Measurements from ENCODE around the gene TCF23. TPM values are rescaled to one million over a fixed set of nuclear protein-coding genes. Genes with fewer than 3 reads are reported as not detected.

TCF23 gene
- total RNA-seq, 3 donors from 2014 or later, result 0.05 to 0.23 TPM; not detected in 1

- DNase-seq (no peak), ATAC-seq (no peak)
- no peak overlapping the region for H3K4me3 ChIP-seq
- intact Hi-C loops (cut with DNase I, micrococcal nuclease), result no loop called here
- no peaks in the 10 kb centered on the region for H3K9me3 ChIP-seq
- TF ChIP-seq, protein P1, sequence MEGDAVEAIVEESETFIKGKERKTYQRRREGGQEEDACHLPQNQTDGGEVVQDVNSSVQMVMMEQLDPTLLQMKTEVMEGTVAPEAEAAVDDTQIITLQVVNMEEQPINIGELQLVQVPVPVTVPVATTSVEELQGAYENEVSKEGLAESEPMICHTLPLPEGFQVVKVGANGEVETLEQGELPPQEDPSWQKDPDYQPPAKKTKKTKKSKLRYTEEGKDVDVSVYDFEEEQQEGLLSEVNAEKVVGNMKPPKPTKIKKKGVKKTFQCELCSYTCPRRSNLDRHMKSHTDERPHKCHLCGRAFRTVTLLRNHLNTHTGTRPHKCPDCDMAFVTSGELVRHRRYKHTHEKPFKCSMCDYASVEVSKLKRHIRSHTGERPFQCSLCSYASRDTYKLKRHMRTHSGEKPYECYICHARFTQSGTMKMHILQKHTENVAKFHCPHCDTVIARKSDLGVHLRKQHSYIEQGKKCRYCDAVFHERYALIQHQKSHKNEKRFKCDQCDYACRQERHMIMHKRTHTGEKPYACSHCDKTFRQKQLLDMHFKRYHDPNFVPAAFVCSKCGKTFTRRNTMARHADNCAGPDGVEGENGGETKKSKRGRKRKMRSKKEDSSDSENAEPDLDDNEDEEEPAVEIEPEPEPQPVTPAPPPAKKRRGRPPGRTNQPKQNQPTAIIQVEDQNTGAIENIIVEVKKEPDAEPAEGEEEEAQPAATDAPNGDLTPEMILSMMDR (IDR thresholded peaks at IDR 0.05), result no peak
- no peaks in the 10 kb centered on the region for H3K36me3 ChIP-seq (ENCODE audit: low read depth)
- H3K4me1 ChIP-seq (ENCODE audit: low read depth), result no peaks in the 10 kb centered on the region
Observed at GRCh38 chr2:27126252-27126710, 22.5 kb upstream of the TCF23 start.

GRCh38 chr2:27127883-27128667 is 20.7 kb upstream of the TCF23 start:
- Histone ChIP-seq H3K4me1 (ENCODE audit: low read depth) (peaks cover 4% of the 10 kb centered on the region), H3K9me3 (no peaks in the 10 kb centered on the region), H3K36me3 (ENCODE audit: low read depth) (no peaks in the 10 kb centered on the region), H3K4me3 (no peak overlapping the region)
- DNase-seq (no peak), ATAC-seq (no peak)
- intact Hi-C loops (cut with DNase I, micrococcal nuclease), result no loop called here
- TF ChIP-seq, protein P1 (IDR thresholded peaks at IDR 0.05), result no peak

DNA sequence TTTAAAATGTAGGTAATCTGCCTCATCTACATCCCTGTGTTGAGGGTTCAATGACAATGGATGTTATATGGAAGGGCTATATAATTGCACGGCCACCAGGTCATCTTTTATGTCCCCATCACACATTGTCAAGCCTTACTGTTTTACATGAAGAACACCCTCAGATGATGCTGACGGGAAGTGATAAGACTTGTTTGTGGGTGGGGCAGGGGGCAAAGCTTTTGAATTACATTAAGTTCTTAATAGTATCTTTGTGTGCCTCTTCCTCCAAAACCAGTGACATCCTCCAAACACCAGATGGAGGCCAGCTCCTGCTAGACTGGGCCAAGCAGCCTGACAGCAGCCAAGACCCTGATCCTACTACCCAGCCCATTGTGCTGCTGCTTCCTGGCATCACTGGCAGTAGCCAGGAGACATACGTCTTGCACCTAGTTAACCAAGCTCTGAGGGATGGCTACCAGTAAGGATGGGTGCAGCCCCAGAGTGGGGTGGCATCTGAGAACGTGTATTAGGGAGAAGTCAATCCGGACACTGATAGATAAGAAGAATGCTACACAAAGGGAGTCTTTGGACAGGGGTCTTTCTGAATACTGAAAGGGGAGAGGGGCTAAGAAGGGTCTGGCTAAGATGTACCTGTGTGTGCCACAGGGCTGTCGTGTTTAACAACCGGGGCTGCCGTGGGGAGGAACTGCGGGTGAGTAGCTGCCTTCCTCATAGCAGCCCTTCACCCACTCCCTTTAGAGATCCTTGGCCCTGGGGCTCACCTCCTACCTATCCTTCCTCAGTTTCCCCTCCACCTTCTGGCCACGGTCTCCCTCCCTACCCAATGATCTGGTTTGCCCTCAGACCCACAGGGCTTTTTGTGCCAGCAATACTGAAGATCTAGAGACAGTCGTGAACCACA is 19.9 kb upstream of the TCF23 start:
- DNase-seq (no peak), ATAC-seq (no peak)
- intact Hi-C loops (cut with DNase I, micrococcal nuclease), result no loop called here
- peaks cover 9% of the 10 kb centered on the region for H3K4me1 ChIP-seq (ENCODE audit: low read depth)
- no peak overlapping the region for H3K4me3 ChIP-seq
- H3K9me3 ChIP-seq, result no peaks in the 10 kb centered on the region
- H3K36me3 ChIP-seq (ENCODE audit: low read depth), result no peaks in the 10 kb centered on the region
- TF ChIP-seq, protein P1 (IDR thresholded peaks at IDR 0.05), result no peak

DNA sequence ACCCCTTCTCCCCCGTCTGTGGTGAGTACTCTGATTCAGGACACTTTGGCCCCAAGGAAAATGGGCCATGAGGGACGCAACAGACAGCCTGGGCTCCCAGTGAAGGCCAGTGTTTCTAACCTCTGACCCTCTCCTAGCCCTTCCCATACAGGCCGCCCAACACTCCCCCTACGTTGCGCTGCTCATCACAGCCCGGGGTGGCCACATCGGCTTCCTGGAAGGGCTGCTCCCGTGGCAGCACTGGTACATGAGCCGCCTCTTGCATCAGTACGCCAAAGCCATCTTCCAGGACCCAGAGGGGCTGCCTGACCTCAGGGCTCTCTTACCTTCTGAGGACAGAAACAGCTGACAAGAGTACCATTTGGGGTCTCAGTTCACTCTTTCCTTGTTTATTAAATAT is 18.4 kb upstream of the TCF23 start:
- H3K4me3 ChIP-seq, result no peak overlapping the region
- TF ChIP-seq, protein P1 (IDR thresholded peaks at IDR 0.05), result no peak
- no peaks in the 10 kb centered on the region for H3K9me3 ChIP-seq
- intact Hi-C loops (cut with DNase I, micrococcal nuclease), result no loop called here
- H3K36me3 ChIP-seq (ENCODE audit: low read depth), result no peaks in the 10 kb centered on the region
- ATAC-seq (no peak), DNase-seq (no peak)
- H3K4me1 ChIP-seq (ENCODE audit: low read depth), result peaks cover 9% of the 10 kb centered on the region

DNA sequence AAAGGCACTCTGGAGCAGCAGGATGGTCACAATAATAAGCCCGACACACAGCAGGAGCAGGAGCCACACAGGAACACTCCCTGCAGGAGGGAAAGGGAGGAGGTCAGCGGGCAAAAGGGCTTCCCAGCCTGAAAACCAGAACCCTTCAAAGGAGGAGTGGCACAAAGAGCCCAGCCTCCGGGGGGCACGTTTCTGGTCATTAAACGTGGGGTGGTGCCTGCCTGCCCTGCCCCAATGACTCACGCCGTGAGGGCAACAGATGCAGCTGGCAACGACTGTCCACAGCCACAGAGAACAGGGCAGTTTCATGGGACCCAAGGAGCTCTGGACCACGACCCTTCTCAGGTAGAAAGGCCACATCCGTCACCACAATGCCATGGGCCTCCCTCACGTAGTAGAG is 17.4 kb upstream of the TCF23 start:
- H3K9me3 ChIP-seq, result no peaks in the 10 kb centered on the region
- TF ChIP-seq, protein P1 (IDR thresholded peaks at IDR 0.05), result no peak
- ATAC-seq (no peak), DNase-seq (no peak)
- no peak overlapping the region for H3K4me3 ChIP-seq
- peaks cover 9% of the 10 kb centered on the region for H3K4me1 ChIP-seq (ENCODE audit: low read depth)
- H3K36me3 ChIP-seq (ENCODE audit: low read depth), result no peaks in the 10 kb centered on the region
- intact Hi-C loops (cut with DNase I, micrococcal nuclease), result no loop called here

Measured in mucosa of descending colon (tissue), 3 donors.